GM12878 (cell line): ENCODE measurements around the gene ARRB2. TPM values are rescaled to one million over a fixed set of nuclear protein-coding genes. Genes with fewer than 3 reads are reported as not detected.
A peak's percentile ranks its signal among the peaks of the same experiment; 100 is the strongest.

ENCODE experiments used
- ATAC-seq: fragments of 200-7000 bp; cut with Tn5 transposase; 3 replicates; pipeline ENCODE4 v1.9.1; 2020; ENCODE audit warnings: mild to moderate bottlenecking, moderate library complexity
- BruUV-seq: library from RNA; stranded (reverse); fragments of 400-500 nt; replicated peaks from 2 replicates; lab custom pipeline; 2021; lab: Mats Ljungman, UMichigan
- CTCF ChIA-PET: fragments of 300-600 bp; sonication (Branson Sonifier 250); formaldehyde crosslinking; extraction: SDS; loops from one replicate; lab custom pipeline; 2021; ENCODE audit warnings: inconsistent platforms; lab: Yijun Ruan, JAX
- POLR2A ChIA-PET: fragments of 350-600 bp; formaldehyde crosslinking; extraction: SDS; loops from one replicate; lab custom pipeline; 2021; ENCODE audit warnings: inconsistent platforms; lab: Charles Lee
- RAD21 ChIA-PET: fragments of 300-600 bp; sonication (Branson Sonifier 250); formaldehyde crosslinking; loops from one replicate; lab custom pipeline; 2023; ENCODE audit warnings: antibody characterized with exemption; ENCODE audit not compliant: unreplicated experiment; lab: Charles Lee
- SMC1A ChIA-PET: fragments of 300-600 bp; sonication (Branson Sonifier 250); formaldehyde crosslinking; loops from one replicate; lab custom pipeline; 2023; ENCODE audit not compliant: unreplicated experiment, uncharacterized antibody; lab: Charles Lee
- DNase-seq: peaks from one replicate; pipeline ENCODE4 v3.0.0-alpha.2; 2011; ENCODE audit warnings: low read depth, low spot score
- FAIRE-seq: peaks from 3 replicates; lab custom pipeline; 2011; peaks lifted over from hg19 to GRCh38; lab: Jason Lieb, UNC
- H2AFZ ChIP-seq: 2 replicates; pipeline ENCODE4 v1.6.0; 2011; ENCODE audit warnings: low read depth, low read length, control low read depth; ENCODE audit not compliant: control insufficient read depth
- H3K27ac ChIP-seq: 2 replicates; pipeline ENCODE4 v1.5.1; 2011; ENCODE audit warnings: control low read depth; ENCODE audit not compliant: control insufficient read depth, insufficient read depth
- H3K27me3 ChIP-seq, 2 experiments: replicated peaks in 1 of 2; 2 replicates each; pipeline versions ENCODE4 v1.6.0 to v1.6.1; 2011; ENCODE audit warnings: low read length in 1 of 2; ENCODE audit not compliant: control insufficient read depth in 2 of 2, insufficient read depth in 2 of 2
- H3K36me3 ChIP-seq, 2 experiments: 2 replicates each; pipeline ENCODE4 v1.5.1; 2011; ENCODE audit warnings: low read length in 1 of 2; ENCODE audit not compliant: control insufficient read depth in 2 of 2, insufficient read depth in 2 of 2
- H3K4me1 ChIP-seq: 2 replicates; pipeline ENCODE4 v1.6.1; 2011; ENCODE audit warnings: mild to moderate bottlenecking, low read length, moderate library complexity, mixed read lengths; ENCODE audit not compliant: control insufficient read depth, insufficient read depth
- H3K4me2 ChIP-seq: 2 replicates; pipeline ENCODE4 v1.6.0; 2011; ENCODE audit warnings: control low read depth; ENCODE audit not compliant: control insufficient read depth, insufficient read depth
- H3K4me3 ChIP-seq: fragments of 200-600 bp; sonication (generic); 2 replicates; pipeline ENCODE4 v1.5.1; 2016
- H3K79me2 ChIP-seq: 2 replicates; pipeline ENCODE4 v1.6.0; 2011; ENCODE audit warnings: low read length; ENCODE audit not compliant: control insufficient read depth, insufficient read depth
- H3K9ac ChIP-seq: 2 replicates; pipeline ENCODE4 v1.8.0; 2011; ENCODE audit warnings: low read length, control low read depth, mixed read lengths; ENCODE audit not compliant: control insufficient read depth, insufficient read depth
- H3K9me3 ChIP-seq: replicated peaks from 3 replicates; pipeline ENCODE4 v1.5.1; 2011; ENCODE audit warnings: mild to moderate bottlenecking, low read length; ENCODE audit not compliant: control insufficient read depth, insufficient read depth
- H4K20me1 ChIP-seq: 2 replicates; pipeline ENCODE4 v1.6.0; 2011; ENCODE audit not compliant: control insufficient read depth, insufficient read depth
- E2F8 ChIP-seq: fragments of 450-650 bp; IDR thresholded peaks from 2 replicates; pipeline ENCODE4 v1.6.1; 2018; ENCODE audit warnings: mild to moderate bottlenecking, low read depth, moderate library complexity; ENCODE audit not compliant: partially characterized antibody
- EP300 ChIP-seq, 2 experiments: fragments of 150-350 bp in 1 of 2; IDR thresholded peaks; 2 replicates each; pipeline ENCODE4 v1.6.1; 2011 to 2012; ENCODE audit warnings: low read depth in 2 of 2, low read length in 2 of 2, borderline replicate concordance in 1 of 2, improper control_type of control experiment in 1 of 2, inconsistent platforms in 1 of 2; ENCODE audit not compliant: control insufficient read depth in 1 of 2
- ETV6 ChIP-seq, 2 experiments: fragments of 450-650 bp in 1 of 2; IDR thresholded peaks in 1 of 2; conservative IDR thresholded peaks in 1 of 2; 2 replicates each; pipeline ENCODE4 v1.6.1; 2014; ENCODE audit warnings: antibody characterized with exemption in 1 of 2, borderline replicate concordance in 1 of 2, low read depth in 1 of 2, mild to moderate bottlenecking in 1 of 2, moderate library complexity in 1 of 2
- GATAD2B ChIP-seq: fragments of 450-650 bp; conservative IDR thresholded peaks from 2 replicates; pipeline ENCODE4 v1.6.1; 2017; ENCODE audit warnings: low read depth, mild to moderate bottlenecking, moderate library complexity
- IRF4 ChIP-seq: IDR thresholded peaks from 2 replicates; pipeline ENCODE4 v1.6.1; 2011; ENCODE audit warnings: low read depth, low read length
- MEF2A ChIP-seq: IDR thresholded peaks from 2 replicates; pipeline ENCODE4 v1.6.1; 2011; ENCODE audit warnings: low read depth, mild to moderate bottlenecking, low read length, moderate library complexity; ENCODE audit not compliant: insufficient read depth
- NR2C1 ChIP-seq: fragments of 450-650 bp; IDR thresholded peaks from 2 replicates; pipeline ENCODE4 v1.6.1; 2017; ENCODE audit warnings: antibody characterized with exemption, mild to moderate bottlenecking, moderate library complexity
- RCOR1 ChIP-seq: conservative IDR thresholded peaks from 2 replicates; pipeline ENCODE4 v1.6.1; 2012; ENCODE audit warnings: low read depth, low read length, improper control_type of control experiment
- SUPT20H ChIP-seq: IDR thresholded peaks from 2 replicates; pipeline ENCODE4 v1.6.1; 2011; ENCODE audit warnings: low read depth, mild to moderate bottlenecking, low read length, moderate library complexity, borderline replicate concordance; ENCODE audit not compliant: control insufficient read depth
- TCF7 ChIP-seq: IDR thresholded peaks from 2 replicates; pipeline ENCODE4 v1.6.1; 2014; ENCODE audit warnings: antibody characterized with exemption, borderline replicate concordance
- ZBTB11 ChIP-seq: fragments of 450-650 bp; formaldehyde crosslinking; IDR thresholded peaks from 2 replicates; pipeline ENCODE4 v1.5.0; 2022; ENCODE audit warnings: mild to moderate bottlenecking, missing genetic modification characterization
- WGBS: methylation state at CpG from one replicate; pipeline ENCODE4 v1.1.6; 2016; ENCODE audit warnings: low lambda C conversion rate; ENCODE audit not compliant: insufficient replicate concordance, insufficient coverage; ENCODE audit errors: missing lambda C conversion rate; 5-methylcytosine and 5-hydroxymethylcytosine counted together
- in situ Hi-C: fragments of 300-500 bp; cut with MboI; formaldehyde crosslinking; loops from 9 replicates; pipeline ENCODE4 v1.14.3; 2018; ENCODE audit warnings: mixed read lengths
- intact Hi-C: fragments of 100-400 bp; cut with micrococcal nuclease; formaldehyde crosslinking; loops from one replicate; pipeline ENCODE4 v1.14.2; 2022; ENCODE audit not compliant: unreplicated experiment
- polyA plus RNA-seq, 11 experiments: library from polyadenylated mRNA; depleted of rRNA in 4 of 11; unstranded in 6 of 11; stranded (reverse) in 5 of 11; fragments of >200 nt; fragmentation: Nextera tagmentation in 4 of 11; fragmentation: Illumina TruSeq in 1 of 11; extraction: Ambion mirVana in 4 of 11; extraction: Trizol in 1 of 11; gene quantifications; 1 replicate in 1 of 11; 2 replicates in 10 of 11; pipeline versions ENCODE4 v1.2.1 to v1.2.3, GENCODE V29; 2011 to 2016; ENCODE audit warnings: inconsistent platforms in 2 of 11, missing spikeins in 2 of 11, low read depth in 1 of 11
- total RNA-seq, 4 experiments: library from RNA; depleted of rRNA in 3 of 4; stranded (reverse); fragments of >200 nt in 3 of 4; fragmentation: Illumina TruSeq in 1 of 4; extraction: Trizol in 1 of 4; gene quantifications; 2 replicates each; pipeline versions ENCODE4 v1.2.1 to v1.2.3, GENCODE V29; 2013 to 2021

ARRB2 gene
- total and polyA plus RNA-seq, 10 of the 15 experiments (the other 5 are each of a cell fraction or from before 2014, with no cell fraction given), result 6.5 to 75.2 (median 43.1) TPM

DNA sequence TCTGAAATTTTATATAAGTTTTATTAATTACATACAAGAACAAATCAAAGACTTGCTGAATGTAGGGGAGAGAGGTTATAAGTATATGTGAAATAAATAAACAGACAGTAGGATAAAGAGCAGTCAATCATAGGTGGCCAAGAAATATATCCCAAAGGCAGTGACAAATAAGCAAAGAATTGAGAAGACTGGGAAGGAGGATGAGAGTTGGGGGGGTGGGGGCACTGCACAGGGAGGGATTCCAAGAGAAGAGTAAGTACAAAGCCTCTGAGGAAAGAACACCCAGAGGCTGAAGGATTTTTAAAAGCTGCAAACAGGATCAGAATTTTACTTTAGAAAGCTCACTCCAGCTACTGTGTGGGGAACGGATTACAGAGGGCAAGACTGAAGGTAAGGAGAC lies 9.3 kb upstream of the ARRB2 start:
- in situ Hi-C loops (no loop called here), intact Hi-C loops (no loop called here)
- BruUV-seq, result no TSS peak
- Histone ChIP-seq H3K4me1 (peaks cover 15% of the 10 kb centered on the region), H3K4me2 (peak overlapping the region; percentile 22; the same call in 1 of the 2 replicates), H3K9me3 (no peaks in the 10 kb centered on the region), H3K79me2 (peaks cover 38% of the 10 kb centered on the region), H4K20me1 (no peaks in the 10 kb centered on the region; the same call in 1 of the 2 replicates), H2AFZ (no peak overlapping the region), H3K27me3 (no peaks in the 10 kb centered on the region), H3K9ac (no peak overlapping the region), H3K4me3 (no peak overlapping the region), H3K27ac (no peak overlapping the region), H3K36me3 (peaks cover 0 to 3% of the 10 kb centered on the region in 2 experiments; a peak in 1 of 4 replicates)
- ChIA-PET SMC1A (interaction anchor here (0.7 kb wide), 1 partner anchor 1730 kb away, joined by 3 read pairs; no protein-coding TSS in a partner anchor), CTCF (interaction anchor here (0.8 to 2.9 kb wide), 4 partner anchors 8 to 134 kb away, joined by 3 to 13 read pairs (median 4); no protein-coding TSS in a partner anchor), RAD21 (interaction anchor here (0.7 to 1.5 kb wide), 4 partner anchors 9 to 187 kb away, joined by 3 to 4 read pairs (median 3); partner anchors contain the start of gene ARRB2), POLR2A (interaction anchor here (0.5 to 1.4 kb wide), 7 partner anchors 9 to 413 kb away, joined by 3 to 8 read pairs (median 3); partner anchors contain the start of gene ARRB2)
- no peak for TF ChIP-seq NR2C1
- TF ChIP-seq IRF4, result no peak
- TF ChIP-seq RCOR1, result no peak
- TF ChIP-seq TCF7, result no peak
- TF ChIP-seq SUPT20H, result no peak
- no peak for TF ChIP-seq ZBTB11 (CRISPR knock-in tag)
- TF ChIP-seq GATAD2B, result no peak
- no peak for TF ChIP-seq ETV6 (conservative IDR thresholded peaks at IDR 0.05 in 1 of 2, IDR thresholded peaks at IDR 0.05 in 1 of 2; ENCODE audit: borderline replicate concordance in 1 of 2, low read depth in 1 of 2)
- TF ChIP-seq MEF2A, result no peak
- TF ChIP-seq E2F8, result no peak
- no peak for TF ChIP-seq EP300 (IDR thresholded peaks at IDR 0.05; ENCODE audit: borderline replicate concordance in 1 of 2, control insufficient read depth in 1 of 2, low read depth in 2 of 2, low read length in 2 of 2)
- FAIRE-seq (no peak), ATAC-seq (no peak), DNase-seq (no peak)
- 95% methylated on average over 1 of the region's 1 CpG for WGBS
